Measurements from ENCODE around the gene ZNF740.

ZNF740 gene

GRCh38 chr12:53214221-53214620, 33.7 kb downstream of the ZNF740 start:
- DNase-seq (ENCODE audit: low read depth) = no peak

- DNase-seq (ENCODE audit: low read depth) = no peak
Observed at GRCh38 chr12:53214687-53215455, 34.3 kb downstream of the ZNF740 start.

- no peak for DNase-seq (ENCODE audit: low read depth)
Observed at GRCh38 chr12:53215497-53215896, 35.0 kb downstream of the ZNF740 start.

- DNase-seq (ENCODE audit: low read depth) = no peak
Observed at GRCh38 chr12:53217051-53217930, 36.8 kb downstream of the ZNF740 start.

- no peak for DNase-seq (ENCODE audit: low read depth)
Observed at GRCh38 chr12:53217931-53218307, 37.4 kb downstream of the ZNF740 start.

GRCh38 chr12:53218551-53219291, 38.2 kb downstream of the ZNF740 start:
- DNase-seq (ENCODE audit: low read depth) = no peak

GRCh38 chr12:53219292-53219955, 38.9 kb downstream of the ZNF740 start:
- DNase-seq (ENCODE audit: low read depth) = no peak

- DNase-seq (ENCODE audit: low read depth) = no peak
Observed at GRCh38 chr12:53219956-53220693, 39.6 kb downstream of the ZNF740 start.

GRCh38 chr12:53220694-53221202, 40.2 kb downstream of the ZNF740 start:
- no peak for DNase-seq (ENCODE audit: low read depth)

GRCh38 chr12:53221203-53222080, 40.9 kb downstream of the ZNF740 start:
- no peak for DNase-seq (ENCODE audit: low read depth)

- no peak for DNase-seq (ENCODE audit: low read depth)
Observed at GRCh38 chr12:53222170-53222721, 41.7 kb downstream of the ZNF740 start.

- DNase-seq (ENCODE audit: low read depth) = no peak
Observed at GRCh38 chr12:53222806-53223261, 42.3 kb downstream of the ZNF740 start.

GRCh38 chr12:53223389-53224060, 43.0 kb downstream of the ZNF740 start:
- DNase-seq (ENCODE audit: low read depth) = no peak

- no peak for DNase-seq (ENCODE audit: low read depth)
Observed at GRCh38 chr12:53224061-53224896, 43.8 kb downstream of the ZNF740 start.

GRCh38 chr12:53224897-53225634, 44.5 kb downstream of the ZNF740 start:
- no peak for DNase-seq (ENCODE audit: low read depth)

- DNase-seq (ENCODE audit: low read depth) = no peak
Observed at GRCh38 chr12:53225635-53226424, 45.3 kb downstream of the ZNF740 start.

GRCh38 chr12:53226815-53227214, 46.3 kb downstream of the ZNF740 start:
- DNase-seq (ENCODE audit: low read depth) = no peak
